Head of caudate nucleus (tissue), 42 donors: ENCODE results near the gene FXYD1.
"Not testable (repeated sequence)": the region's sequence is repeated elsewhere in the genome, so short reads cannot be mapped to it uniquely, and the experiment has no call there.

Experiments
- DNase-seq, 42 donors: peaks; one replicate each; pipeline versions ENCODE4 v3.0.0 to v3.0.0-alpha.2; 2020 to 2021; ENCODE audit warnings: mixed read lengths in 7 of 42
- intact Hi-C: fragments of 100-400 bp; cut with DNase I; formaldehyde crosslinking; loops from one replicate; pipeline ENCODE4 v1.15.0; 2022

FXYD1 gene

GRCh38 chr19:35138305-35138892 is at the start of gene FXYD1:
Gene FXYD1 (plus strand): TSS chr19:35138824. CDS start chr19:35140080, 1,256 bp downstream.
- intact Hi-C loops = loop anchor here (5.0 kb wide), 1 partner anchor 71 kb away; no protein-coding TSS in a partner anchor
- DNase-seq = peak in 4 of 42 donors; percentile 21 to 55 (median 30)

- intact Hi-C loops = no loop called here
These were observed 49.1 kb upstream of the FXYD1 start for GRCh38 chr19:35089554-35089953.

GRCh38 chr19:35090160-35090505 is 48.5 kb upstream of the FXYD1 start:
- intact Hi-C loops = no loop called here
- no peak for DNase-seq

More at GRCh38 chr19:35089554-35089953, 49.1 kb upstream of the FXYD1 start:
- no peak for DNase-seq

- DNase-seq = peak in 40 of 42 donors; percentile 17 to 90 (median 68)
These were observed 48.0 kb upstream of the FXYD1 start for GRCh38 chr19:35090506-35091214.

GRCh38 chr19:35093430-35093829 is 45.2 kb upstream of the FXYD1 start:
- intact Hi-C loops = no loop called here

More at GRCh38 chr19:35090506-35091214, 48.0 kb upstream of the FXYD1 start:
- intact Hi-C loops = no loop called here

GRCh38 chr19:35093941-35094647 is 44.5 kb upstream of the FXYD1 start:
- intact Hi-C loops = no loop called here
- DNase-seq = no peak

More at GRCh38 chr19:35093430-35093829, 45.2 kb upstream of the FXYD1 start:
- no peak for DNase-seq

GRCh38 chr19:35094656-35095055 is 44.0 kb upstream of the FXYD1 start:
- DNase-seq = no peak
- intact Hi-C loops = no loop called here

GRCh38 chr19:35095667-35096368 is 42.8 kb upstream of the FXYD1 start:
- intact Hi-C loops = no loop called here
- DNase-seq = no peak

GRCh38 chr19:35098413-35099049 is 40.1 kb upstream of the FXYD1 start:
- intact Hi-C loops = no loop called here
- peak in 1 of 42 donors; percentile 35 for DNase-seq

GRCh38 chr19:35099155-35099896 is 39.3 kb upstream of the FXYD1 start:
- intact Hi-C loops = no loop called here
- DNase-seq = no peak

- intact Hi-C loops = no loop called here
- DNase-seq = no peak
These were observed 38.7 kb upstream of the FXYD1 start for GRCh38 chr19:35099897-35100275.

GRCh38 chr19:35100588-35101533 is 37.8 kb upstream of the FXYD1 start:
- no peak for DNase-seq
- intact Hi-C loops = no loop called here

- DNase-seq, intact Hi-C loops: not testable (repeated sequence)
These were observed 36.7 kb upstream of the FXYD1 start for GRCh38 chr19:35101949-35102348.

- intact Hi-C loops, DNase-seq: not testable (repeated sequence)
These were observed 35.0 kb upstream of the FXYD1 start for GRCh38 chr19:35103614-35104013.

- intact Hi-C loops = no loop called here
- peak in 1 of 42 donors; percentile 18 for DNase-seq
These were observed 34.3 kb upstream of the FXYD1 start for GRCh38 chr19:35104361-35104760.

GRCh38 chr19:35105047-35105410 is 33.6 kb upstream of the FXYD1 start:
- intact Hi-C loops = no loop called here
- no peak for DNase-seq
